ENCODE results near the gene MANEA. TPM values are rescaled to one million over a fixed set of nuclear protein-coding genes. Genes with fewer than 3 reads are reported as not detected.

Gene MANEA
- polyA plus RNA-seq, 1 donor: 18.0 TPM

- WGBS (ENCODE audit: insufficient coverage, low lambda C conversion rate): no CpG with 5 or more reads among the region's 25 CpGs
- Histone ChIP-seq H3K36me3 (ENCODE audit: control insufficient read depth, insufficient read depth, low read length) (no peaks in the 10 kb centered on the region), H3K27ac (ENCODE audit: low read length) (no peak overlapping the region), H3K4me3 (ENCODE audit: low read length) (no peak overlapping the region), H3K9me3 (ENCODE audit: control insufficient read depth, low read depth, low read length) (peaks cover 4% of the 10 kb centered on the region), H3K27me3 (ENCODE audit: control insufficient read depth, insufficient read depth, low read length) (no peaks in the 10 kb centered on the region), H3K4me1 (ENCODE audit: control insufficient read depth, insufficient read depth, low read length) (no peaks in the 10 kb centered on the region)
- DNase-seq: no peak
Observed at GRCh38 chr6:95636552-95637431, 59.5 kb downstream of the MANEA start.

DNA sequence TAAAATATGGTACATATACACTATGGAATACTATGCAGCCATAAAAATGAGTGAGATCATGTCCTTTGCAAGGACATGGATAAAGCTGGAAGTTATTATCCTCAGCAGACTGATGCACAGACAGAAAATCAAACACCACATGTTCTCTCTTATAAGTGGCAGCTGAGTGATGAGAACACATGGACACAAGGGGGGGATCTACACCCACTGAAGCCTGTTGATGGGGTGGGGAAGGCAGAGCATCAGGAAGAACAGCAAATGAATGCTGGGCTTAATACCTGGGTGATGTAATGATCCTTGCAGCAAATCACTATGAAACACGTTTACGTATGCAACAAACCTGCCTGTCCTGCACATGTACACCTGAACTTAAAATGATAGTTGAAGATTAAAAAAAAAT, 71.3 kb downstream of the MANEA start:
- no peaks in the 10 kb centered on the region for H3K36me3 ChIP-seq (ENCODE audit: control insufficient read depth, insufficient read depth, low read length)
- H3K27me3 ChIP-seq (ENCODE audit: control insufficient read depth, insufficient read depth, low read length): no peaks in the 10 kb centered on the region
- no peaks in the 10 kb centered on the region for H3K9me3 ChIP-seq (ENCODE audit: control insufficient read depth, low read depth, low read length)
- DNase-seq: no peak
- no peak overlapping the region for H3K4me3 ChIP-seq (ENCODE audit: low read length)
- H3K4me1 ChIP-seq (ENCODE audit: control insufficient read depth, insufficient read depth, low read length): no peaks in the 10 kb centered on the region
- WGBS (ENCODE audit: insufficient coverage, low lambda C conversion rate): 100% methylated on average over 2 of the region's 2 CpGs
- no peak overlapping the region for H3K27ac ChIP-seq (ENCODE audit: low read length)

DNA sequence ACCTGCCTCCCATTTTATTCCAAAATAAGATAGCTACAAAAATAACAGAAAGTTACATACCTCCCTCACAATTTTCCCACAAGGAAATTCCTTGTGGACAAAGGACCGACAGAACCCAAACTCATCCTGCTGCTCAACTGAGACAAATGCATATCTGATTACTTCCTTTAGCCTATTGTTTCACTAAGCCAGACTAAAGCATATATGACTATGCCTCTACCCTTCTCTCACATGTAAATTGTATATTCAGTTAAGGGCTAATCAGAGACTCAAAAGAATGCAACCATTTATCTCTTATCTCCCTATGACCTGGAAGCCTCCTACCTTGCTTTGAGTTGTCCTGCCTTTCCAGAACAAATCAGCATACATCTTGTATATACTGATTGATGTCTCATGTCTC, 72.1 kb downstream of the MANEA start:
- no peaks in the 10 kb centered on the region for H3K4me1 ChIP-seq (ENCODE audit: control insufficient read depth, insufficient read depth, low read length)
- H3K27me3 ChIP-seq (ENCODE audit: control insufficient read depth, insufficient read depth, low read length): no peaks in the 10 kb centered on the region
- no peaks in the 10 kb centered on the region for H3K36me3 ChIP-seq (ENCODE audit: control insufficient read depth, insufficient read depth, low read length)
- H3K9me3 ChIP-seq (ENCODE audit: control insufficient read depth, low read depth, low read length): no peaks in the 10 kb centered on the region
- no CpG with 5 or more reads among the region's 1 CpG for WGBS (ENCODE audit: insufficient coverage, low lambda C conversion rate)
- H3K27ac ChIP-seq (ENCODE audit: low read length): no peak overlapping the region
- no peak for DNase-seq
- H3K4me3 ChIP-seq (ENCODE audit: low read length): no peak overlapping the region

DNA sequence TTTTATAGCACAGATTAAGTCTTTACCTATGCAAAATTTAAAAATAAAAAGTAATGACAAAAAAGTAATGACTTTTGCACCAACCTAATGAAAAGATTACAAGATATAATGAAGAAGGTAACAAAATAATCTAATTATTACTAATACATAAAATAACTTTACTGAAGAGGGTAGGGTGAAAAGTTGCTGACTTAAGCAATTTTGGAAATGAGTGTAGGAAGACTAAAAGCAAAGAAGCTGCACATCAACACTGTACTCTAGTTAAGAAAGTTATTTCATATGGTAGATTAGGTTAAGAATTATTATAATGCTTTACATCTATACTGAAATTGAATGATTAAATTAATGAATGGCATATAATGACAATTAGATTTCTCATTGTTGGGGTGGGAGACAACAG, 76.8 kb downstream of the MANEA start:
- Histone ChIP-seq H3K27me3 (ENCODE audit: control insufficient read depth, insufficient read depth, low read length) (no peaks in the 10 kb centered on the region), H3K4me1 (ENCODE audit: control insufficient read depth, insufficient read depth, low read length) (no peaks in the 10 kb centered on the region), H3K4me3 (ENCODE audit: low read length) (no peak overlapping the region), H3K9me3 (ENCODE audit: control insufficient read depth, low read depth, low read length) (no peaks in the 10 kb centered on the region), H3K27ac (ENCODE audit: low read length) (no peak overlapping the region), H3K36me3 (ENCODE audit: control insufficient read depth, insufficient read depth, low read length) (no peaks in the 10 kb centered on the region)
- no peak for DNase-seq

GRCh38 chr6:95658886-95659285, 81.6 kb downstream of the MANEA start:
- WGBS (ENCODE audit: insufficient coverage, low lambda C conversion rate): no CpG with 5 or more reads among the region's 2 CpGs
- no peaks in the 10 kb centered on the region for H3K4me1 ChIP-seq (ENCODE audit: control insufficient read depth, insufficient read depth, low read length)
- H3K27ac ChIP-seq (ENCODE audit: low read length): no peak overlapping the region
- no peak for DNase-seq
- H3K4me3 ChIP-seq (ENCODE audit: low read length): no peak overlapping the region
- no peaks in the 10 kb centered on the region for H3K27me3 ChIP-seq (ENCODE audit: control insufficient read depth, insufficient read depth, low read length)
- H3K36me3 ChIP-seq (ENCODE audit: control insufficient read depth, insufficient read depth, low read length): no peaks in the 10 kb centered on the region
- no peaks in the 10 kb centered on the region for H3K9me3 ChIP-seq (ENCODE audit: control insufficient read depth, low read depth, low read length)

All from large intestine (tissue), 3 donors.